IMR-90 (cell line): Measurements from ENCODE around the gene SPINK14. TPM values are rescaled to one million over a fixed set of nuclear protein-coding genes. Genes with fewer than 3 reads are reported as not detected.

Experiments
- ATAC-seq: fragments of 200-7000 bp; cut with Tn5 transposase; 2 replicates; pipeline ENCODE4 v1.9.1; 2020; ENCODE audit warnings: low read depth, mild to moderate bottlenecking, moderate library complexity
- BruUV-seq: library from RNA; stranded (reverse); fragments of 400-500 nt; replicated peaks from 2 replicates; lab custom pipeline; 2021; lab: Mats Ljungman, UMichigan
- CTCF ChIA-PET: fragments of 300-600 bp; formaldehyde crosslinking; extraction: SDS; loops from one replicate; lab custom pipeline; 2021; ENCODE audit warnings: antibody characterized with exemption; lab: Yijun Ruan, JAX
- POLR2A ChIA-PET: fragments of 300-600 bp; sonication (Branson Sonifier 250); formaldehyde crosslinking; loops from one replicate; lab custom pipeline; 2022; ENCODE audit warnings: antibody characterized with exemption; ENCODE audit not compliant: unreplicated experiment; lab: Charles Lee
- DNase-seq: peaks from one replicate; pipeline ENCODE4 v3.0.0; 2013
- H2AFZ ChIP-seq: replicated peaks from 2 replicates; pipeline ENCODE3; 2013; ENCODE audit warnings: low read length, mild to moderate bottlenecking; ENCODE audit not compliant: poor library complexity
- H2AK5ac ChIP-seq: 2 replicates; pipeline ENCODE4 v1.6.1; 2013; ENCODE audit warnings: low read depth, low read length, inconsistent platforms
- H2AK9ac ChIP-seq: replicated peaks from 2 replicates; pipeline ENCODE3; 2013; ENCODE audit warnings: mild to moderate bottlenecking, low read depth, low read length, moderate library complexity; ENCODE audit not compliant: poor library complexity
- H2BK120ac ChIP-seq: 2 replicates; pipeline ENCODE4 v1.6.1; 2013; ENCODE audit warnings: low read depth, low read length, inconsistent platforms
- H2BK15ac ChIP-seq: 3 replicates; pipeline ENCODE4 v1.6.1; 2013; ENCODE audit warnings: low read depth, low read length, inconsistent platforms
- H2BK20ac ChIP-seq: 2 replicates; pipeline ENCODE4 v1.6.1; 2013; ENCODE audit warnings: low read depth, mild to moderate bottlenecking, inconsistent platforms, low read length, moderate library complexity
- H2BK5ac ChIP-seq: 2 replicates; pipeline ENCODE4 v1.6.1; 2013; ENCODE audit warnings: mild to moderate bottlenecking, low read depth, low read length, inconsistent platforms; ENCODE audit not compliant: poor library complexity, severe bottlenecking
- H3K14ac ChIP-seq: replicated peaks from 2 replicates; pipeline ENCODE4 v1.6.1; 2013; ENCODE audit warnings: low read depth, low read length, inconsistent platforms
- H3K18ac ChIP-seq: 2 replicates; pipeline ENCODE4 v1.6.1; 2013; ENCODE audit warnings: low read depth, low read length, control low read depth
- H3K23ac ChIP-seq: 2 replicates; pipeline ENCODE4 v1.6.1; 2013; ENCODE audit warnings: low read depth, low read length, inconsistent platforms
- H3K27ac ChIP-seq: 2 replicates; pipeline ENCODE4 v1.5.1; 2013; ENCODE audit warnings: mild to moderate bottlenecking, control low read depth, low read length; ENCODE audit not compliant: insufficient read depth
- H3K27me3 ChIP-seq: 2 replicates; pipeline ENCODE4 v1.6.1; 2013; ENCODE audit warnings: low read length; ENCODE audit not compliant: control insufficient read depth, insufficient read depth
- H3K36me3 ChIP-seq: 2 replicates; pipeline ENCODE4 v1.6.1; 2013; ENCODE audit warnings: low read length, mixed read lengths; ENCODE audit not compliant: control insufficient read depth, insufficient read depth
- H3K4ac ChIP-seq: 2 replicates; pipeline ENCODE4 v1.6.1; 2013; ENCODE audit warnings: low read depth, low read length, inconsistent platforms
- H3K4me1 ChIP-seq: 2 replicates; pipeline ENCODE4 v1.6.1; 2013; ENCODE audit warnings: low read length, mixed read lengths; ENCODE audit not compliant: control insufficient read depth, insufficient read depth
- H3K4me2 ChIP-seq: 2 replicates; pipeline ENCODE4 v1.6.1; 2013; ENCODE audit warnings: low read depth, mild to moderate bottlenecking, control low read depth, low read length, moderate library complexity
- H3K4me3 ChIP-seq: 2 replicates; pipeline ENCODE4 v1.5.1; 2013; ENCODE audit warnings: low read depth, mild to moderate bottlenecking, control low read depth, low read length, moderate library complexity; ENCODE audit not compliant: insufficient read depth
- H3K56ac ChIP-seq: 2 replicates; pipeline ENCODE4 v1.6.1; 2013; ENCODE audit warnings: low read length, inconsistent platforms; ENCODE audit not compliant: insufficient read depth; ENCODE audit errors: extremely low read depth
- H3K79me1 ChIP-seq, 2 experiments: 2 replicates each; pipeline ENCODE4 v1.6.1; 2013; ENCODE audit warnings: low read length in 2 of 2, inconsistent platforms in 1 of 2, low read depth in 1 of 2
- H3K9ac ChIP-seq: 2 replicates; pipeline ENCODE4 v1.6.1; 2013; ENCODE audit warnings: low read depth, low read length, control low read depth
- H3K9me1 ChIP-seq: 2 replicates; pipeline ENCODE4 v1.6.1; 2013; ENCODE audit warnings: low read length, inconsistent platforms; ENCODE audit not compliant: insufficient read depth
- H3K9me3 ChIP-seq: 2 replicates; pipeline ENCODE4 v1.6.1; 2013; ENCODE audit warnings: low read length; ENCODE audit not compliant: control insufficient read depth, insufficient read depth
- H4K20me1 ChIP-seq: 2 replicates; pipeline ENCODE4 v1.6.1; 2013; ENCODE audit warnings: low read length, inconsistent platforms; ENCODE audit not compliant: insufficient read depth
- H4K5ac ChIP-seq: 2 replicates; pipeline ENCODE4 v1.6.1; 2013; ENCODE audit warnings: mild to moderate bottlenecking, low read depth, low read length, control low read depth
- H4K8ac ChIP-seq, 2 experiments: 2 replicates each; pipeline ENCODE4 v1.6.1; 2013; ENCODE audit warnings: low read depth in 2 of 2, low read length in 2 of 2, control low read depth in 1 of 2, inconsistent platforms in 1 of 2
- H4K91ac ChIP-seq: 2 replicates; pipeline ENCODE4 v1.6.1; 2013; ENCODE audit warnings: low read depth, low read length, inconsistent platforms; ENCODE audit not compliant: insufficient read depth
- CHD1 ChIP-seq: IDR thresholded peaks from 2 replicates; pipeline ENCODE4 v1.6.1; 2012; ENCODE audit warnings: low read depth, low read length, improper control_type of control experiment
- POLR2A ChIP-seq: IDR thresholded peaks from 2 replicates; pipeline ENCODE4 v1.6.1; 2012; ENCODE audit warnings: mild to moderate bottlenecking, low read depth, low read length
- RFX5 ChIP-seq: IDR thresholded peaks from 2 replicates; pipeline ENCODE4 v1.8.0; 2012; ENCODE audit warnings: low read depth, mild to moderate bottlenecking, low read length, moderate library complexity
- WGBS, 2 experiments: methylation state at CpG; one replicate each; pipeline versions ENCODE4 v1.1.5 to v1.1.7; 2013; ENCODE audit warnings: missing lambda C conversion rate in 2 of 2; ENCODE audit not compliant: insufficient read length in 1 of 2; ENCODE audit errors: extremely low coverage in 2 of 2; 5-methylcytosine and 5-hydroxymethylcytosine counted together
- dilution Hi-C: fragments of 300-500 bp; cut with HindIII; formaldehyde crosslinking; loops from one replicate; pipeline ENCODE4 v1.14.3; 2018; ENCODE audit warnings: low sequenced_read_pairs; ENCODE audit not compliant: unreplicated experiment
- in situ Hi-C: fragments of 300-500 bp; cut with MboI; formaldehyde crosslinking; loops from 3 replicates; pipeline ENCODE4 v1.14.3; 2019; ENCODE audit warnings: low sequenced_read_pairs, inconsistent platforms, mixed read lengths
- intact Hi-C: fragments of 100-400 bp; cut with micrococcal nuclease; formaldehyde crosslinking; loops from 2 replicates; pipeline ENCODE4 v1.10.0; 2022
- polyA plus RNA-seq, 3 experiments: library from polyadenylated mRNA; depleted of rRNA; stranded (reverse); fragments of >200 nt; gene quantifications; 2 replicates each; pipeline ENCODE4 v1.2.3, GENCODE V29; 2012; ENCODE audit warnings: low replicate concordance in 1 of 3
- total RNA-seq: library from RNA; depleted of rRNA; stranded (reverse); fragments of >200 nt; gene quantifications from 2 replicates; pipeline ENCODE4 v1.2.3, GENCODE V29; 2012

Gene SPINK14
- total and polyA plus RNA-seq, 2 of the 4 experiments (the other 2 are of a cell fraction), result not detected

DNA sequence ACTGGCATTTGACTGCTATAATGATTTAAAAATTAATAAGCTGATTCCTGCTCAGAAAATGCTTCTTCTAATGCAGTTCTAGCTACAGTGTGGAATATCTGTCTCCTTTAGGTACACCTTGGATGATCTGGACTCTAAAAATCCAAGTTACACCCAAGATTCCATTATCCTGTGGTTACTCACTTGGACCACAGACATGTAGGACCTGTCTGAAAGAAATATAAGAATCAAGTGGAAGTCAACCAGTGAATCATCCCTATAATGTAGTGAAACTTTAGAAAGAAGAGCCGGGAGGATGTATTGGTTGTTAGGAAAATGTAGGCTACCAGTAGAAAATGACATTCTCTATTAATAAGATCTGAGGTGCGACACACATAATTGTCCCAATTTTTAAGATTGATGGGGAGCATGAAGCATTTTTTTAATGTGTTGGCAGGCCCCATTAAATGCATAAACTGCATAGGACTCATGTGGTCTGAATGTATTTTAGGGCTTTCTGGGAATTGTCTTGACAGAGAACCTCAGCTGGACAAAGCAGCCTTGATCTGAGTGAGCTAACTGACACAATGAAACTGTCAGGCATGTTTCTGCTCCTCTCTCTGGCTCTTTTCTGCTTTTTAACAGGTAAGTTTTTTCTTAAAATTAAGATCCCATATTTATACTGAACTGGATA lies 34.3 kb downstream of the SPINK14 start, which contains the start of gene SPINK6:
TSS of gene SPINK6 (plus strand) at position 512 of the 673 bp plus-strand sequence. CDS start at position 567, 55 bp downstream.
- Histone ChIP-seq H3K4me3 (no peak within 1 kb of the TSS), H3K18ac (no peak within 1 kb of the TSS), H3K9me3 (no peaks in the 10 kb centered on the region), H3K23ac (no peak within 1 kb of the TSS), H3K36me3 (no peaks in the 10 kb centered on the region), H3K14ac (no peak within 1 kb of the TSS), H3K27me3 (no peaks in the 10 kb centered on the region), H3K56ac (no peak within 1 kb of the TSS), H3K4me2 (no peak within 1 kb of the TSS), H3K4me1 (no peaks in the 10 kb centered on the region), H2BK15ac (no peak within 1 kb of the TSS), H2BK120ac (no peak within 1 kb of the TSS), H2AFZ (no peak within 1 kb of the TSS), H4K91ac (no peak within 1 kb of the TSS), H3K27ac (no peak within 1 kb of the TSS), H2BK20ac (no peak within 1 kb of the TSS), H4K20me1 (no peaks in the 10 kb centered on the region), H2AK5ac (no peak within 1 kb of the TSS), H4K8ac (no peak within 1 kb of the TSS), H3K9me1 (no peaks in the 10 kb centered on the region), H3K9ac (no peak within 1 kb of the TSS), H3K4ac (no peak within 1 kb of the TSS), H3K79me1 (no peaks in the 10 kb centered on the region), H4K5ac (no peak within 1 kb of the TSS), H2BK5ac (no peak within 1 kb of the TSS), H2AK9ac (no peak within 1 kb of the TSS)
- dilution Hi-C loops (no loop called here), in situ Hi-C loops (no loop called here), intact Hi-C loops (no loop called here)
- ATAC-seq (no peak), DNase-seq (no peak)
- TF ChIP-seq RFX5 (no peak), CHD1 (no peak), POLR2A (no peak)
- BruUV-seq, result no TSS peak
- ChIA-PET CTCF (no interaction called here), POLR2A (no interaction called here)
- WGBS, 2 experiments, result no CpG with 5 or more reads among the region's 2 CpGs
